NCI-H128 (cell line): ENCODE results near the gene NUDT8.
"Not testable (repeated sequence)": the region's sequence is repeated elsewhere in the genome, so short reads cannot be mapped to it uniquely, and the experiment has no call there.

Source experiments
- DNase-seq: peaks from one replicate; lab custom pipeline; 2025; ENCODE audit not compliant: unreplicated experiment; lab: John Stamatoyannopoulos, UW

Gene NUDT8

GRCh38 chr11:67642173-67643120 lies 12.7 kb upstream of the NUDT8 start:
- DNase-seq, result no peak

DNA sequence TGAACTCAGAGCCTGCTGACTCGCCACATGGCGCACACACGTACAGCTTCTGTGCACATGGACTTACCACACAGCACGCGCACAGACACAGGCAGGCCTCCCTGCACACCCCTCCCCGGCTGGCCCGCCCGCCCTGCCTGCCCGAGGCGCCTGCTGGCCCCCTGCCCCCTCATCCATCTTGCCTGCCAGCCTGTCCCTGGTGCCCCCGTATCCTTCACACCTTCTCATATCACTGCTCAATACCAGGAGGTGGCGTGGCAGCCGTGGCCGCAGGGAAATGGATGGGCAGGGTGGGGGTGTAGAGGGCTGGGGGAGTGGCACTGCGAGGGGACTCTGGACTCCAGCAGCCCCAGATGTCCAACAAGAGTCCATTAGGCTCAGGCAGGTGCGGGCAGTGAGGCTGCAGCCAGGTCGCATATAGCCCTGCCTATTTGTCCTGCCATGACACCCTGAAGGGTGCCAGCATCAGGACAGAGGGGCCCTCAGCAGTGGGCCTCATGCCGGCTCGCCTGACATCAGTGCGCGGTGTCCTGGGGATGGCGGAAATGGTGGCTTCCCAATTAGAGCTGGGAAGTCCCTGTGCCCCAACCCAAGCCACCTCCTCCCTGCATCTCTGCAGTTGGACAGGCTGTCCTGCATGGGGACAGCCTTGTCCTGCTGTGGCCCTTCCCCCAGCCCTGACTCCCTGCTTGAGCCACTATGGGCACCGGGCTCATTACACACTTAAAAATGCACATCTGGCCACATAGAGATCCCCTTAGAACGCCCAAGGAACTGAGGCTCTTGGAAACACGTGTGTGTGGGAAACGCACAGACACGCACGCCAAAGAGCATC lies 11.8 kb upstream of the NUDT8 start:
- no peak for DNase-seq

GRCh38 chr11:67640758-67641337 lies 11.1 kb upstream of the NUDT8 start:
- no peak for DNase-seq

- DNase-seq, result peak; percentile 29
Observed at GRCh38 chr11:67640021-67640757, 10.5 kb upstream of the NUDT8 start.

GRCh38 chr11:67639438-67639859 lies 9.7 kb upstream of the NUDT8 start, which contains the start of gene TBX10:
TBX10 (minus strand) TSS chr11:67639763; CDS start chr11:67639472, 291 bp downstream.
- no peak for DNase-seq

- DNase-seq, result no peak
Observed at GRCh38 chr11:67638535-67639437, 9.0 kb upstream of the NUDT8 start.

DNA sequence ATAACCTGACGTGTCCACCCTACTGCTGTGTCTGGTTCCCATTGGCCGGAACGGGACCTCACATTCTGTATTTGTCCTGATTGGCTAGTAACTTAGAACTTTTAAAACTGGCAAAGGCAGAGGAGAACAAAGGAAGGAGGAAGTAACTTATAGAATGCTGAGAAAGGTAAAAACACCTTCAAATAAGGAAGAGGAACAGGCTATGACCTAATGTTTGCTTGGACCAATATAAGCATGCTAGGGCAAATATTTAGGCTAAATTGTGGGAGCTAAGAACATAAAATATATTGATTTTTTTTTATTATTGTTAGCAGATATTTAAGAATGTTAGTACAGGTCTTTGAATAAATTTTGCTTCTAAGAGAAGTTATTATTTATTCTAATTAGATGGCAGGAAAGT lies 7.7 kb upstream of the NUDT8 start:
- not testable (repeated sequence) for DNase-seq

GRCh38 chr11:67636962-67637361 lies 7.2 kb upstream of the NUDT8 start:
- no peak for DNase-seq

GRCh38 chr11:67635231-67635521 lies 5.4 kb upstream of the NUDT8 start:
- no peak for DNase-seq

DNA sequence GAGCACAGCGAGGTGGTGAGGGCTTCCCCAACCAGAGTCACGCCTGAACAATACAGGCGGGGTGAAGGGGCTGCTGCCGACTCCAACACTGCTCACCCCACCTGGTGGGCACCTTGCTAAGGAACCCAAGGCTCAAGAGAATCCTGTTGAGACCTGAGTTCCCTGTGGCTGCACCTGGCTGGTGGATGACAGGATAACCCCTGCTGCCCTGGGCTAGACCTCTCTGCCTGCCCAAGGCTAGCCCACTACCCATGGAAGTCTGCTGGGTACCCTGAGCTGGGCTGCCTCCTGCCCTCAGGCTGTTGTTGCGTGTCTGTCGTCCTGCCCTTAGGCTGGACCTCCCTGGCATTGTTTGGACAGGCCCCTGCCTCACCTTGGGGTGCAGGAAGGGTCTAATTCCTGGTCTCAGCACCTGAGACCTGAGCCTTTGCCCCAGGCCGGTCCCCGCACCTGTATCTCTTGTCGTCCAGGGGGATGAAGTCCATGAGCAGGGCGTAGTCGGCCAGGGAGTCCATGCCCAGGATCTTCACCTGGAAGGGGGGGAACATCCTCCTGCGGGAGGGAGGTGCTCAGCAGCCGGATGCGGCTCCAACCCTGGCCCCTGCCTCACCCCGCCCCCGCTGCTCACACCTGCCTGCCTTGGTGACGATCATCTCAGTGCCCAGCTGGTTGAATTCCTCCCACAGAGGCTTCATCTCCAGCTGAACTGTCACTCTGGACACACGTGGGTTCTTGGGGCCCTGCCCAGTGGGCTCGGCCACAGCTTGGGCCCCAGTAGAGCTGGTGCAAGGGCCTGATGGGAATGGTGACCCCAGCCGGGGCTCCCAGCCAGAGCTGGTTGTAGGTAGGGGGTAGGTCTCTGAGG lies 4.9 kb upstream of the NUDT8 start:
- DNase-seq, result no peak

DNA sequence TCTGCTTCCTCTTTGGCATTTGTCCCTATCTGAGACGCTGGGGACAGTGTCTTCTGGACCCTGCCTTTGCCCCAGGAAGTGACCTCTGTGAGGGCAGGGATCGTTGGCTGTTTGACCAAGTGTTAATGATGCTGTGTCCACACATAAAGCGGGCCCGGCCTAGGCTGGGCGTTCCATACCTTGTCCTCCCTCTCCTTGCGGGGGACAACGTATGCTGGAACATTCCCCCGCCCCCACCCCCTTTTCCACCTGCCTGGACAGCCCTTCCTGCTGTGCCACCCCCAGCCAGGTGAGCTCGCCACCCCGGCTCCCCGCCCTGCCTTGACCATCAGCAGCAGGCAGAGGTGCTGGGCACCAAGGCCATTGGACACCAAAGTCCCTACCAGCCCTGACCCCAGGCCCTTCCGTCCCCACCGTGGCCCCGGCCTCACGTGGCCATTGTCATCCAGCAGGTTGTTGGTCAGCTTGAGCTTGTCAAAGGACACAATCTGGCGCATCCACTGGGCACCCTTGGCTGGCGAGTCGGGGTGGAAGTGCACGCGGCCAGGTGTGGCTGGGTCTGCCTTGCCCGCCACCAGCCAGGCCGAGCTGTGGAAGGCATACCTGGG lies 4.1 kb upstream of the NUDT8 start:
- no peak for DNase-seq

DNA sequence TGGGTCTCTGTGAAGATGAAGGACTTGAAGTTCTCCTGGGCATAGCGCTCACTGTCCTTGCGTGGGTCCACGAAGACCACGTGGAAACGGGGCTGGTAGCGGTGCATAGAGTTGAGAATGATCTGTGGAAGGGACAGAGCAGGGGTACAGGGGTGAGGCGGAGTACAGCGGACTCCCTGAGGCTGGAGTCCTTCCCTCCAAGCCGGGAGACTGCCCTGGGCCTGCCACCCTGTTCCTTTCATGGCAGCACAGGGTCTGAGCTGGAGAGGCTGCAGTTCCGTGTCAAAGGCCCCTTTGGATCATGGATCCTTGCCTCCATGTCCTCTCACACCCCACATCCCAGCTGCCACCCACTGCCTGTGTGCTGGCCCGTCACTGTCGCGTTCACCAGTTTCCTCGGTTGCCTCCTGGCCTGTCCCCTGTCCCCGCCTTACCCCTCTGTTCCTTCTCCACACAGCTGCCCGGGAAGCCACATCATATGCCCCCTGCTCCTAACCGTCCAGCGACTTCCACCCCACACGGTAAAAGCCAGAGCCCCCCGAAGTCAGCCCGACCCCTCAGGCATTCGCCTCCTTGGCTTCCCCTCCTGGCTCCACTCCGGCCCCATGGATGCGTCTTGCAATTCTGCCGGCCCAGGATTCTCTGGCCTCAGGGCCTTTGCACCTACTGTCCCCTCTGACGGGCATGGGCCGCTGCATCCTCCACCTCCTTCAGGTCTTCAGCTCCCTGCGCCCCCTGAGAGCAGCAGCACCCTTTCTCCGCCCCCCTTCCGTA lies 3.4 kb upstream of the NUDT8 start:
- no peak for DNase-seq

GRCh38 chr11:67632175-67632981 lies 2.6 kb upstream of the NUDT8 start:
- DNase-seq, result no peak

GRCh38 chr11:67631853-67632174 lies 2.1 kb upstream of the NUDT8 start:
- DNase-seq, result no peak

DNA sequence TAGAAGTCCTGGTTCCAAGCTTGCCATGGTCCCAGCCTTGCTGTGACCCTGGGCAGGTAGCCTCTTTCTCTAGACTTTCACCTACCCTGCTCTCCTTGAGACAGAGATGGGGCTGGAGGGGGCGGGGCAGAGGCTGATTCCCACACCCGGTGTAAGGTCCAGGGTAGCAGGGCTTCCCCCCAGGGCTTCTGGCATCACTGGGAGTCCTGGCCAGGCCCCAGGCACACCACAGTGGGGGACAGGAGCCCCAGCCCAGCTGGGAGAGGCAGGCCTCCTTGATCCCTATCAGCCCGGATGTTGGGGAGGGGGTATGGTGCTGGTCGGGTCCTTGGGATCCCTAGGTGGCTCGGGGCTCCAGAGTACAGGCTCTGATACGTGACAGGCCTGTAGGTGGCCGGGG lies 1.7 kb upstream of the NUDT8 start:
- no peak for DNase-seq

- no peak for DNase-seq
Observed at GRCh38 chr11:67630943-67631331, 1.2 kb upstream of the NUDT8 start.

- DNase-seq, result peak; percentile 86
Observed at GRCh38 chr11:67630228-67630942, 648 bp upstream of the NUDT8 start.
